ENCODE results near the gene SDC3.

- TF ChIP-seq CTCF (conservative IDR thresholded peaks at IDR 0.05; ENCODE audit: low read depth, low read length): no peak
- TF ChIP-seq EZH2 (IDR thresholded peaks at IDR 0.05; ENCODE audit: borderline replicate concordance, low read depth, low read length, poor library complexity, severe bottlenecking): no peak
Measured at GRCh38 chr1:30936541-30937171, 28.1 kb upstream of the SDC3 start.
